Neural cell (in vitro differentiated cells): Measurements from ENCODE around the gene NDUFAF3. TPM values are rescaled to one million over a fixed set of nuclear protein-coding genes. Genes with fewer than 3 reads are reported as not detected.

Source experiments
- H2AFZ ChIP-seq: fragments of 200-600, 300-800 bp; sonication (generic), shearing (Covaris generic); 2 replicates; pipeline ENCODE4 v1.6.0; 2014; ENCODE audit warnings: low read depth, mild to moderate bottlenecking, antibody characterized with exemption, low read length, moderate library complexity
- H3F3A ChIP-seq: fragments of 200-600 bp; shearing (Covaris generic); 2 replicates; pipeline ENCODE4 v1.6.1; 2016; ENCODE audit warnings: mild to moderate bottlenecking, moderate library complexity, mixed read lengths, antibody characterized with exemption, low read length; ENCODE audit not compliant: insufficient read depth, poor library complexity, severe bottlenecking
- H3K27ac ChIP-seq: fragments of 200-600, 300-800 bp; sonication (generic), shearing (Covaris generic); 2 replicates; pipeline ENCODE4 v1.5.1; 2014; ENCODE audit warnings: mild to moderate bottlenecking, low read length, moderate library complexity
- H3K27me3 ChIP-seq: fragments of 300-800, 200-600 bp; sonication (generic), shearing (Covaris generic); 2 replicates; pipeline ENCODE4 v1.6.0; 2014; ENCODE audit warnings: mild to moderate bottlenecking, low read depth, low read length, moderate library complexity; ENCODE audit not compliant: insufficient read depth
- H3K36me3 ChIP-seq: fragments of 300-800, 200-600 bp; sonication (generic), shearing (Covaris generic); 2 replicates; pipeline ENCODE4 v1.5.1; 2014; ENCODE audit warnings: mild to moderate bottlenecking, antibody characterized with exemption, low read length, moderate library complexity; ENCODE audit not compliant: insufficient read depth
- H3K4me2 ChIP-seq: fragments of 300-800, 200-600 bp; sonication (generic), shearing (Covaris generic); 2 replicates; pipeline ENCODE4 v1.6.0; 2014; ENCODE audit warnings: mild to moderate bottlenecking, low read length
- H3K4me3 ChIP-seq: fragments of 300-800, 200-600 bp; sonication (generic), shearing (Covaris generic); 2 replicates; pipeline ENCODE4 v1.5.1; 2014; ENCODE audit warnings: mild to moderate bottlenecking, low read length, moderate library complexity
- H3K79me2 ChIP-seq: fragments of 200-600 bp; shearing (Covaris generic); replicated peaks from 2 replicates; pipeline ENCODE4 v1.6.0; 2014; ENCODE audit warnings: mild to moderate bottlenecking, low read length, moderate library complexity; ENCODE audit not compliant: insufficient read depth
- H3K9ac ChIP-seq: fragments of 300-800, 200-600 bp; sonication (generic), shearing (Covaris generic); 2 replicates; pipeline ENCODE4 v1.6.1; 2016; ENCODE audit warnings: mild to moderate bottlenecking, low read length, mixed read lengths
- H3K9me2 ChIP-seq: fragments of 200-600 bp; shearing (Covaris generic); 2 replicates; pipeline ENCODE4 v1.6.1; 2016; ENCODE audit warnings: mild to moderate bottlenecking, low read length, mixed read lengths; ENCODE audit not compliant: insufficient read depth
- H3K9me3 ChIP-seq: fragments of 200-600, 300-800 bp; sonication (generic), shearing (Covaris generic); 2 replicates; pipeline ENCODE4 v1.6.1; 2016; ENCODE audit warnings: mild to moderate bottlenecking, mixed run types, low read length, moderate library complexity, mixed read lengths
- H4K20me1 ChIP-seq: fragments of 200-600 bp; shearing (Covaris generic); 2 replicates; pipeline ENCODE4 v1.6.1; 2016; ENCODE audit warnings: mild to moderate bottlenecking, mixed run types; ENCODE audit not compliant: insufficient read depth
- CTCF ChIP-seq: fragments of 450-650 bp; IDR thresholded peaks from 2 replicates; pipeline ENCODE4 v1.5.1; 2014; ENCODE audit warnings: antibody characterized with exemption, mild to moderate bottlenecking, moderate library complexity; ENCODE audit not compliant: poor library complexity, severe bottlenecking
- EP300 ChIP-seq: fragments of 450-650 bp; conservative IDR thresholded peaks from 2 replicates; pipeline ENCODE4 v1.6.1; 2014; ENCODE audit warnings: antibody characterized with exemption, mild to moderate bottlenecking, moderate library complexity; ENCODE audit not compliant: poor library complexity, severe bottlenecking
- EZH2 ChIP-seq: fragments of 200-600, 300-800 bp; shearing (Covaris generic), sonication (generic); IDR thresholded peaks from 2 replicates; pipeline ENCODE4 v1.6.1; 2014; ENCODE audit warnings: antibody characterized with exemption, low read length, borderline replicate concordance, mild to moderate bottlenecking; ENCODE audit not compliant: insufficient read depth, poor library complexity, severe bottlenecking
- MXI1 ChIP-seq: fragments of 450-650 bp; conservative IDR thresholded peaks from 2 replicates; pipeline ENCODE4 v1.6.1; 2014; ENCODE audit warnings: antibody characterized with exemption, mild to moderate bottlenecking; ENCODE audit not compliant: poor library complexity, severe bottlenecking
- POLR2AphosphoS5 ChIP-seq: IDR thresholded peaks from 2 replicates; pipeline ENCODE4 v1.6.1; 2012
- RAD21 ChIP-seq: fragments of 450-650 bp; conservative IDR thresholded peaks from 2 replicates; pipeline ENCODE4 v1.6.1; 2014; ENCODE audit warnings: antibody characterized with exemption, mild to moderate bottlenecking, moderate library complexity
- SMC3 ChIP-seq: fragments of 450-650 bp; conservative IDR thresholded peaks from 2 replicates; pipeline ENCODE4 v1.6.1; 2014; ENCODE audit warnings: antibody characterized with exemption, mild to moderate bottlenecking, moderate library complexity; ENCODE audit not compliant: poor library complexity
- TAF1 ChIP-seq: IDR thresholded peaks from 2 replicates; pipeline ENCODE4 v1.6.1; 2012; ENCODE audit warnings: low read depth
- polyA plus RNA-seq: library from polyadenylated mRNA; depleted of rRNA; stranded (reverse); fragments of >200 nt; gene quantifications from 2 replicates; pipeline ENCODE4 v1.2.3, GENCODE V29; 2014
- TF ChIP-seq, protein P1 (sequence below): IDR thresholded peaks from 2 replicates; pipeline ENCODE4 v1.6.1; 2012; ENCODE audit warnings: borderline replicate concordance

Gene NDUFAF3
- polyA plus RNA-seq, 1 donor from 2014 or later = 36.2 TPM

- Histone ChIP-seq H3K9me3 (no peaks in the 10 kb centered on the region), H3F3A (peaks cover 6% of the 10 kb centered on the region), H3K36me3 (no peaks in the 10 kb centered on the region), H3K4me2 (no peak overlapping the region), H3K4me3 (no peak overlapping the region), H3K27ac (no peak overlapping the region), H3K9ac (no peak overlapping the region), H3K79me2 (peaks cover 3% of the 10 kb centered on the region), H3K27me3 (no peaks in the 10 kb centered on the region), H4K20me1 (no peaks in the 10 kb centered on the region), H2AFZ (no peak overlapping the region), H3K9me2 (no peaks in the 10 kb centered on the region)
- TF ChIP-seq CTCF = no peak
- TF ChIP-seq, protein P1, sequence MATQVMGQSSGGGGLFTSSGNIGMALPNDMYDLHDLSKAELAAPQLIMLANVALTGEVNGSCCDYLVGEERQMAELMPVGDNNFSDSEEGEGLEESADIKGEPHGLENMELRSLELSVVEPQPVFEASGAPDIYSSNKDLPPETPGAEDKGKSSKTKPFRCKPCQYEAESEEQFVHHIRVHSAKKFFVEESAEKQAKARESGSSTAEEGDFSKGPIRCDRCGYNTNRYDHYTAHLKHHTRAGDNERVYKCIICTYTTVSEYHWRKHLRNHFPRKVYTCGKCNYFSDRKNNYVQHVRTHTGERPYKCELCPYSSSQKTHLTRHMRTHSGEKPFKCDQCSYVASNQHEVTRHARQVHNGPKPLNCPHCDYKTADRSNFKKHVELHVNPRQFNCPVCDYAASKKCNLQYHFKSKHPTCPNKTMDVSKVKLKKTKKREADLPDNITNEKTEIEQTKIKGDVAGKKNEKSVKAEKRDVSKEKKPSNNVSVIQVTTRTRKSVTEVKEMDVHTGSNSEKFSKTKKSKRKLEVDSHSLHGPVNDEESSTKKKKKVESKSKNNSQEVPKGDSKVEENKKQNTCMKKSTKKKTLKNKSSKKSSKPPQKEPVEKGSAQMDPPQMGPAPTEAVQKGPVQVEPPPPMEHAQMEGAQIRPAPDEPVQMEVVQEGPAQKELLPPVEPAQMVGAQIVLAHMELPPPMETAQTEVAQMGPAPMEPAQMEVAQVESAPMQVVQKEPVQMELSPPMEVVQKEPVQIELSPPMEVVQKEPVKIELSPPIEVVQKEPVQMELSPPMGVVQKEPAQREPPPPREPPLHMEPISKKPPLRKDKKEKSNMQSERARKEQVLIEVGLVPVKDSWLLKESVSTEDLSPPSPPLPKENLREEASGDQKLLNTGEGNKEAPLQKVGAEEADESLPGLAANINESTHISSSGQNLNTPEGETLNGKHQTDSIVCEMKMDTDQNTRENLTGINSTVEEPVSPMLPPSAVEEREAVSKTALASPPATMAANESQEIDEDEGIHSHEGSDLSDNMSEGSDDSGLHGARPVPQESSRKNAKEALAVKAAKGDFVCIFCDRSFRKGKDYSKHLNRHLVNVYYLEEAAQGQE = no peak
- TF ChIP-seq EZH2 = no peak
- no peak for TF ChIP-seq TAF1
- no peak for TF ChIP-seq RAD21
- no peak for TF ChIP-seq MXI1
- TF ChIP-seq EP300 = no peak
- no peak for TF ChIP-seq SMC3
- TF ChIP-seq POLR2AphosphoS5 = no peak
These were observed 36.0 kb upstream of the NDUFAF3 start for GRCh38 chr3:48985831-48986376.

DNA sequence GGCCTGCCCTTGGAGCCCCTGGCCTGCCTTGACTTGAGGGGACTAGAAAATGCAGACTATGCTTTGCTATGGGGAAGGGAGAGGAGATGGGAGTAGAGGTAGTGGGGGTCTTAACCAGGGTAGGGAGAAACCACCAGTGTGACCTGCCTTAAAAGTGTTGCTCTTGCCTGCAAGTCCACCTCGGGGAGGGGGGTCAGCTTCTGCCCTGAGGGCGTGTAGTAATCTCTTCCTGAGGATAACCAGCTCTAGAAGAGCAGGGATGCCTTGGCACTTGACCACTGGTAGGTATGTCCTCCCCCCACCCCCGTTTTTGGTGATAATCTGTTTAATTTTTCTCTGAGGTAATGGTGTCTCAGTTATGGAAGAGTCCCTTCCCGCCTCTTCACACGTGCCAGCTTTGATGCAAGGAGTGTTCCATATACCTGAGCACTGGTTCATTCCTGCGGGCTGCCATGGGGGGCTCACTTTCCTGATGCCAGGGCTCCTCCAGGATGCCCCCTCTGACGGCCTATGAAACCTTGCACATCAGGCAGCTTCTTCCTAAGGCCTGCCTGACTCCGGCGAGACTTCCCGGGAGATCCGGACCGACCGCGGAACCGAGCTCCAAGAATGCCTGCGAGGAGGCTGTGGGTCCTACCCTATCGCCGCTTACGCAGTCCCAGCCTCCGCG, 32.7 kb upstream of the NDUFAF3 start:
- Histone ChIP-seq H3K27ac (peak overlapping the region; percentile 92), H3K9me2 (no peaks in the 10 kb centered on the region)
- peak; percentile 16 for TF ChIP-seq MXI1
- TF ChIP-seq SMC3 = no peak
- TF ChIP-seq TAF1 = peak; percentile 64
- no peak for TF ChIP-seq EP300

More for the DNA sequence above, 32.7 kb upstream of the NDUFAF3 start:
- peak overlapping the region; percentile 65 for H3K4me2 ChIP-seq
- no peaks in the 10 kb centered on the region for H4K20me1 ChIP-seq
- H3F3A ChIP-seq = peaks cover 6% of the 10 kb centered on the region
- H2AFZ ChIP-seq = peak overlapping the region; percentile 43
- H3K9ac ChIP-seq = peak overlapping the region; percentile 79
- H3K4me3 ChIP-seq = peak overlapping the region; percentile 83
- H3K27me3 ChIP-seq = no peaks in the 10 kb centered on the region
- H3K9me3 ChIP-seq = no peaks in the 10 kb centered on the region
- H3K36me3 ChIP-seq = no peaks in the 10 kb centered on the region
- peaks cover 16% of the 10 kb centered on the region for H3K79me2 ChIP-seq
